SK-N-DZ (cell line): ENCODE results near the gene PNMA6A.
"Not testable (repeated sequence)": the region's sequence is repeated elsewhere in the genome, so short reads cannot be mapped to it uniquely, and the experiment has no call there.

Source experiments
- DNase-seq: peaks from one replicate; pipeline ENCODE4 v3.0.0-alpha.2; 2015; ENCODE audit warnings: low spot score
- small RNA-seq, 2 experiments: library from RNA; depleted of rRNA; stranded (forward); fragments of <200 nt; gene quantifications; one replicate each; pipeline ENCODE3, GENCODE V24; 2014

Gene PNMA6A

GRCh38 chrX:153075366-153075765 is 3.1 kb downstream of the PNMA6A start:
- no peak for DNase-seq

GRCh38 chrX:153077437-153078135 is 5.3 kb downstream of the PNMA6A start:
- not testable (repeated sequence) for DNase-seq

- DNase-seq, result not testable (repeated sequence)
Observed at GRCh38 chrX:153083238-153083923, 11.1 kb downstream of the PNMA6A start.

GRCh38 chrX:153102418-153102817 is 30.2 kb downstream of the PNMA6A start:
- DNase-seq, result no peak

- DNase-seq, result not testable (repeated sequence)
Observed at GRCh38 chrX:153104959-153105358, 32.7 kb downstream of the PNMA6A start.

GRCh38 chrX:153106092-153106801 is 34.0 kb downstream of the PNMA6A start:
- not testable (repeated sequence) for DNase-seq

GRCh38 chrX:153110735-153111134 is 38.5 kb downstream of the PNMA6A start:
- not testable (repeated sequence) for DNase-seq

GRCh38 chrX:153113851-153114250 is 41.6 kb downstream of the PNMA6A start:
- DNase-seq, result not testable (repeated sequence)

- DNase-seq, result not testable (repeated sequence)
Observed at GRCh38 chrX:153117754-153118153, 45.5 kb downstream of the PNMA6A start.

GRCh38 chrX:153120230-153120629 is 48.0 kb downstream of the PNMA6A start:
- DNase-seq, result not testable (repeated sequence)

GRCh38 chrX:153123468-153123867 is 51.2 kb downstream of the PNMA6A start:
- not testable (repeated sequence) for DNase-seq

Small RNAs within 50 kb of the gene (small RNA-seq; reads per million reads assigned to genes)
- gene AC243428.1, result 0 reads per million in 2 experiments
